HG02642 (cell line): ENCODE results near the gene CACNA1H.

Experiments
- ATAC-seq: cut with Tn5 transposase; IDR thresholded peaks from one replicate; pipeline ENCODE4 v1.9.1; 2021; ENCODE audit warnings: mild to moderate bottlenecking; ENCODE audit not compliant: unreplicated experiment, poor library complexity

The CACNA1H gene

DNA sequence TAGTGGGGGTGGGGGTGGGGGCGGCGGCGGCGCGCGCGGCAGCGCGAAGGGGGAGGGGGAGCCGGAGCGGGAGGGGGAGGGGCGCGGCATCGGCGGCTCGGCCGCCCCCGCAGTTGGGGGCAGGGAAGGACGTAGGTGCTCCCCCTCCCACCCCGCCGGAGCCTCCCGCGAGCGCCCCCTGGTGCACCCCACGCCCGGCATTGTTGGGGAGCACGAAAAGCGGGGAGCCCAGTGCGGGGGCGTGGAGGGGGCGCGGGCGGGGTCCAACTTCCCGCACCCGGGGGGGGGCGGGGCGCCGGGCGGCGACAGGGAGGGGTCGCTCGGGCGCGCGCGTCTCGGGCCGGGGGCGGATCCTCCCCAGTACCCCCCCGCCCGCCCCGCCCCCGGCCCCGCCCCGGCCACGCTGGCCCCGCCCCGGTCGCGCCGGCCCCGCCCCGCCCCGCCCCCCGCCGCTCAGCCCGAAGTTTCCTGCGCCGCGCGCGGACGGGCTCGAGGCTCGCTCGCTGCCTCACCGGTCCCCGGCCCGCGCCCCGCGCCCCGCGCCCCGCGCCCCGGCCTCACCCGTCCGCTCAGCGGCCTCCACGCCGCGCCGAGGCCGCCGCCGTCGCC lies at the start of gene CACNA1H:
Gene CACNA1H (plus strand): TSS at position 456 of the 609 bp plus-strand sequence. CDS start 632 bp downstream, outside the sequence.
- no peak for ATAC-seq

DNA sequence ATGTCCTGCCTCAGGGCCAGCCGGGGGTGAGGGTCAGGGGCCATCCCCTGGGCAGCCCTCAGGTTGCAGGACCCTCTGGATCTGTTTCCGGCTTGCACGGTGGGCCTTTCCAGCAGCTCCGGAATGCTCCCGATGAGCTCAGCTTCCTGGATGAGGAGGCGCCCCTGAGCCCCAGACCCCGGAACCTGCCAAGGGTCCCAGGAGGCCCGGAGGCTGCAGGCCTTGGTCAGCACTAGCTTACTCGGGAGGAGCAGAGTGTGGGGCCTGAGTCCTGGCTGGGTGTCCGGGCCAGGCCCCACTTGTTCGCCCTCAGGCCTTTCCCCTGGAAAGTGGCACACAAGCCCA lies 49.3 kb upstream of the CACNA1H start:
- no peak for ATAC-seq

DNA sequence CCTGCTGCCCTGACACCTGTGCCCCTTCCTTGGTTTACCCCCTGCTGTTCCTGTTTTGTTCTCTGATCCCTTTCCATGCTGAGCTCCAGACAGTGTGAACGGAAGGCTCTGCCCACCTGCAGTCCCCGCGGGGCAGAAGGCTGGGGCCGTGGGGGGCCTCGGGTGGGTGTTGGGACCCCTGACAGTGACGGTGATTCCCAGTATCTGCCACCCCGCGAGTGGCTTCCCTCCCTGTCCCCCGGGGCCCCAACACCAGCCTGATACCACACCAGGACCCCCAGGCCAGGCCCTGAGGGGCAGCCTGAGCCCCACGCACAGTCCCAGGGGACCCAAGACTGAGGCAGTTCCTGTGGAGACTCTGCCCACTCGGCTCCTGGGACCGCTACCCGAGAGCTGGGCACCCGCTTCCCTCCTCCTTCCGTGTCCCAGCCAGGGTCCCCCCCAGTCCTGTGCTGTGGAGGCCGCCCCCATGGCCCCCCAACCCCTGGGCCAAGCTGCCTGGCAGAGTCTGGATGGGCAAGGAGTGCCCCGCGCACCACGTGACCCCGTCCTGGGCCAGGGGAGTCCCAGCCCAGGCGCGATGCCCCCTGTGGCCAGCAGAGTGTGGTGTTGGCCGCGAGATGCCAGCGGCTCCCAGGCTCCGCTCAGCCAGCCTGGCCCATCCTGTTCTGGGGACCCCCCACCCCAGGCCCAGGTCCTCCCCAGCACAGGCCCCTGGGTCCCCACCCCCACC lies 46.9 kb upstream of the CACNA1H start:
- no peak for ATAC-seq

DNA sequence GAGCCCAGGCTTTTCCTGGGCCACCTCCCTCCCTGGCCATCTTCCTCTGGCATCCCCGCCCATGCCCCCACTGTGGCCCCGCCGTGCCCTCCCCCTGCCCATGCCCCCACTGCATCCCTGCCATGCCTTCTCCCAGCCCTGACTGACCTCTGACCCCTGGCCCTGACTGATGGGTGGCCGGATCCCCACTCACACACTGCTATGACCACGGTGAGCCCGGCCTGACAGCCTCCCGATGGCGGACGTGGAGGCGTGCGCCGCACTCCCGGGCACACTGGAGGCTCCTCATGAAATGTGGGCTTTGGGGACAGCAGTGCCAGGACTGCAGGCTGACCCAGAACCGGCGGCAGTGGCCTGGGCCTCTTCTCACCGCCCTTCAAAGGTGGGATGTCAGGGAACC lies 46.2 kb upstream of the CACNA1H start:
- ATAC-seq: no peak

DNA sequence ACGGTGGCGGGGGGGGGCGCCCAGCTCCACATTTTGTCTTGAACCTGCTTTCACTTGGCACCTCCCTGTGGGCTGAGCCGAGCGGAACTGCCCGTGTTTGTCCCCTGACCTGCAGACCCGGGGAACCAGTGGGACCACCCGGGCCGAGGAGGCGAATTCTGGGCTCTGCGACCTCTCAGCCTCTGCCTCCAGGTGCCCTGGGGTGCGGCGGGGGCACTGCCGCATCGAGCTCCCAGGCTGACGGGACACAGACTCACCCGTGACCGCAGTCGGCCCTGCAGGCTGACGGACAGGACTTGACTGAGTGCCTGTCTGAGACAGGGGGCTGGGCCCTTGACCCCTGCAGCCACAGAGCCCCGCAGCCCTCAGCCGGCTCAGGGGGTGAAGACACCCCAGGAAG lies 45.8 kb upstream of the CACNA1H start:
- ATAC-seq: no peak

DNA sequence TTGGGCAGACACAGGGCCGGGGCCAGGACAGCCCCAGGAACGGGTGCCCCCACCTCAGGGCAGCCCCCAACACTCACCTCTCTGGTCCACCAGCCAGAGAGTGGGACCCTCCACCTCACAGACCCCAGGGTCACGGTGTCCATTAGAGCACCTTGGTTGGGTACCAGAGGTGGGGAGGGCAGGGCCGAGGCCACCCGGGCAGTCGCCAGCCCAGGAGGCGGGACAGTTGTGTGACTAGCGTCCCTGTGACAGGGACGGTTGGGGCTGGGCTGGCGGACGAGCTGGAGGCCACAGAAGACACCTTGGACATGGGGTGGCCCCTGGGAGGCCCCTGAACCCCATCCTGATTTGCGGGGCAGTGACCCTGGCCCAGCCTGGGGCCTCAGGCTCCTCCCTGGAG lies 45.2 kb upstream of the CACNA1H start:
- no peak for ATAC-seq

DNA sequence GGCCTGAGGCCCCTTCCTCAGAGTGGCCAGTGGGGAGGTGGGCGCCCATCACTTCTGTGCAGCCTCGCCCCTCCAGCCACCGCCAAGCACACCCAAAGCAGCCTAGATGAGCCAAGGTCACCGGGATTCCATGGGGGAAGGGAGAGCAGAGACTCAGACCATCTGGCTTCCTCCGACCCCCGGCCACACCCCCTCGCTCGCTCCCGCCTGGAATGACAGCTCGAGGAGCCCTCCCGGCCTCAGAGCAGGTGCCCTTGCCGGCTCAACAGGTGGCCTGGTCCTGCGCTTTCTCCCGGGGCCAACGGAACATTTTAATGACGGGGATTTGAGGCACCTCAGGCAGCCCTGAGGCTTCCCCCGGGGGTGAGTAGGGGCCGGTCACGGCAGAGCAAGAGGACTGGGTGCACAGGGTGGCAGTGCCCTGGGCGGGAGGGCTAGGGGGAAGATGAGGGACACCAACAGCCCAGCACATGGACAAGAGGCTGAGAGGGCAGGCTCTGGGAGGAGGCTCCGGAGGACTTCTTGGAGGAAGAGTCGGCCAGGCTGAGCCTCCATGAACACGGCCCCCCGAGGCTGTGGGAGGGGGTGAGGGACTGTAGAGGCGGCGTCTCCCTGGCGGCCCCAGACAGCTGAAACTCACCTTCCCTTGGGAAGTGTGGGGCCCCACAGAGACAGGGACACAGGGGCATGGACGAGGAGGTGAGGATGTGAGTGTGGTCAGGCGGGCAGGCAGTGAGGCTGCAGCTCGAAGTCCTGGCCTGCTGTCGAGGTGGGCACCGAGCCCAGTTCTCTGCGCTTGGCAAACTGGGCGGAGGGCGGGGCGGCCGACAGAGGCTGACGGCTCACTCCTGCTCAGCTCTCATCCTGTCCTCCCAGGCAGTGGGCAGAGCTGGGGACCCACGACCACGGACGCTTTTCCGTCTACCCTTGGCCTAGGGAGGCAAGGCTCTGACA lies 44.3 kb upstream of the CACNA1H start:
- no peak for ATAC-seq

DNA sequence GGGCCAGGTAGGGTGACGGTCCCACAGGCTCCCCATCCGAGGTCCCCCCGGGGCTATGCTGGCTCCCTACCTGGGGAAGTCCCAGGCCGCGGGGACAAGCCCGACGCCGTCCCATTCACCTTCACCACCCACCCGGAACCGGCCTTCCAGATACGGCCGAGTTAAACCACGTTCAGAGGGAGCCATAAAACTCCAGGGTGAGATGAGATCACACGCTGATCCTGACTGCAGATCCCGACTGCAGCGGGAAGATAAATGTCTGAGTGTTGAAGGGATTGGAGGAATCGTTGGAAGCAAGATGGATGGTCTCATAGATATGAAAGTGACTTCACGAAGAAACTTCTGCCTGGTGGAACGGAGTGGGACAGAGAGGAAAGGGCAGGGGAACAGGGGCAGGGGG lies 43.3 kb upstream of the CACNA1H start:
- no peak for ATAC-seq

DNA sequence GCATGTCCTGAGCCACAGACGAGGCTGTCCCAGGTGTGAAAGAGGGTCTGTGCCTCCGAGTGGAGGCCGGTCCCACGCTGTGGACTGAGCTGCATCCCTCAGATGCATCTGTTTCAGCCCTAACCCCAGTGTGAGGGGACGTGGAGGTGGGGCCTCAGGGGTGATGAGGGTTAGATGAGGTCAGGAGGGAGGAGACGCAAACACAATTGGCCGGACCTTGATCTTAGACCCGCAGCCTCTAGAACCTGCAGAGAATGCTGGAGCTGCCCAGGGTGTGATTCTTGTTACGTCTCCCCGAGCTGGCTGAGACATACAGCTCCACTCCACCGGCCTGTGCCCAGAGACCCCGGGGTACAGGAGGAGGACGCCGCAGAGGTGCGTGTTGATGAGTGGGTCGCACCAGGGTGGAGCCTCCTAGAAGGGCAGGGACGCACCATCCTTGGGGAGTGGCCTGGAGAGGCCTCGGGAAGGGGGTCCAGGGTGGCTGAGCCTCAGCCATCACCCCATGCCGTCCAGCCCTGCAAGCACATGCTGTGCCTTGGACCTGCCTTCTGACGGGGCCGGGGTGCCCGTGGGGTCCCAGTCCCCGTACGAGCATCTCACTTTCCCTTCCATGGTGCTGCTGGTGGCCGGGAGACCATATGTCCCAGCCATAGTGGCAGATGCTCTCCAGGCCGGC lies 40.3 kb upstream of the CACNA1H start:
- no peak for ATAC-seq

DNA sequence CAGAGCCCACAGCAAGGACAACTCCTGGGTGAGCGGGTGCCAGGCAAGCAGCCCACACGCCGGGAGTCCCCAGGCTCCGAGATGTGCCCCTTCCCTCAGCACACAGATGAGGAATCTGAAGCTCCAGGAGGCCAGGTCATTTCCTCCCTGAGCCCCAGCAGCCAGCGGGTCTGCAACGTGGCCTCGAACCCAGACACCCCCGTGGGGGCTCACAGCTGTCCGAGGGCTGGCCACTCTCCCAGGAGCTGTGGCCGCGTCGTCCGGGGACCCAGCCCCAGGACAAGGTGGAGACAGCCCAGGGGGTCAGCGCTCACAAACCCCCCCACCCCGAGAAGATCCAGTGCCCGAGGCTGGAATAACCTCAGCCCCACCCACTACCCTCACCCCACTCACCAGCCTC lies 39.4 kb upstream of the CACNA1H start:
- no peak for ATAC-seq

DNA sequence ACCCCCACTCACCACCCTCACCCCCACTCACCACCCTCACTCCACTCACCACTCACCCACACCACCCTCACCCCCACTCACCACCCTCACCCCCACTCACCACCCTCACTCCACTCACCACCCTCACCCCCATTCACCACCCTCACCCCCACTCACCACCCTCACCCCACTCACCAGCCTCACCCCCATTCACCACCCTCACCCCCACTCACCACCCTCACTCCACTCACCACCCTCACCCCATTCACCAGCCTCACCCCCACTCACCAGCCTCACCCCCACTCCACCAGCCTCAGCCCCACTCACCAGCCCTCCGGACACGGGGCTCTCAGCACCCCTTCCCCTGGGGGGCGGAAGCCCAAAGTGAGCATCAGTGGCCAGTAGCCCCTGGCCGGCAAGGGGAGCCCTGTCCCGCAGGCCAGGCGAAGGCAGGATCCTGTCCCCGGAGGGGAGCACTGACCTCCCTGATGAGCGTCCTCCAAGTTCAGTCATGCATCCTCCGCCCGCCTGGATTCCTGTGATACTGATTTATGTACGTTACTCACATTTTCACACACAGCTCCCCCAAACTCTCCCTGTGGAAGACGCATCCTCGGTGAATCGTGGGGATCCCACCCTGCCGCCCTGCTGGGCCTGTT lies 38.9 kb upstream of the CACNA1H start:
- ATAC-seq: no peak

DNA sequence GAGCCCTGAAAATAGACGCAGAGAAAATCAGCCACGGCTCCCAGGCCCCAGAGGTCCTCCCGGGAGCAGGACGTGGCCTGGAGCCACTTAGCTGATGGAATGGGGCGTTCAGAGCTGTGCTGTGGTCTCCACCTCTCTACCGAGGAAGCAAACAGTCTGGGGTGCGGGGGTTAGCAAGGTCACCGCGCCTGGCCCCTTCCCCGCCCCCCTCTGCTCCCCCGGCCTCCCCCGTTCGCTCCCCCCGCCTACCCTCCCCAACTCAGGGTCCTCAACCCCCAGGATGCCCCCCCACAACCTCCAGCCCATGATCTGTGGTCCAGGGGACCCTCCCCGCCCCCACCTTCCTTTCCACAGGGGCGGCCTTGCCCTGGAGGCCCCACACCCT lies 36.2 kb upstream of the CACNA1H start:
- ATAC-seq: no peak

DNA sequence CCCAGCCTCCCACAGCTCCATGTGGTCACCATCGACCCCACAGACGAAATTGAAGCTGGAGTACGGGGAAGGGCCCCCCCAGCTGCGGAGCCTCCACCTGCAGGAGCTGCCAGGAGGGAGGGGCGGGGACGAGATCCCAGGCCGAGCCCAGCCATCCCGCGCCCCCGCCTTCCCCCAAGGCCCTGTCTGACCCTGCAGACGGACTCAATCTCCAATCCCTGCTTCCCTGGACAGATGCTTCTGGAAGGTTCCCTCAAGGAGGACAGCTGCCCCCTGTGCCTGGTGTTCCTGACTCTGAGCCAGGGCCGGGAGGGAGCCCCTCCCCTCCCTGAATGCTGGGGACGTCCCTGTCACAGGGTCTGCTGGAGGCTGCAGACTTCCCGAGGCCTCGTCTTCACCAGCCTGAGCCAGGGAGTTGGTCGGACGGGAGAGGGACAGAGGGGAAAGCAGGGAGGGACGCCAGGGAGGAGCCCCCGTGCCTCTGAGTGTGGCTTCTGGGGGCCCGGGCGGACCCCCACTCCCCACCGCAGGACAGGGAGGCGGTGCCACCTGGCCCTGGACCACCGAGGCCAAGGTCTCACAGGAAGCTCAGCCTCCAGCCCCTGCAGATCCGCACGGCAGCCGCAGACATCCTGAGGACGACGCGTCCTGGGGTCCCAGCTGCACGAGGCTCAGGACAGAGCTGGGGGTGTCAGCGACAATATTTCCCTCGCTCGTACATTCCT lies 35.6 kb upstream of the CACNA1H start:
- no peak for ATAC-seq

DNA sequence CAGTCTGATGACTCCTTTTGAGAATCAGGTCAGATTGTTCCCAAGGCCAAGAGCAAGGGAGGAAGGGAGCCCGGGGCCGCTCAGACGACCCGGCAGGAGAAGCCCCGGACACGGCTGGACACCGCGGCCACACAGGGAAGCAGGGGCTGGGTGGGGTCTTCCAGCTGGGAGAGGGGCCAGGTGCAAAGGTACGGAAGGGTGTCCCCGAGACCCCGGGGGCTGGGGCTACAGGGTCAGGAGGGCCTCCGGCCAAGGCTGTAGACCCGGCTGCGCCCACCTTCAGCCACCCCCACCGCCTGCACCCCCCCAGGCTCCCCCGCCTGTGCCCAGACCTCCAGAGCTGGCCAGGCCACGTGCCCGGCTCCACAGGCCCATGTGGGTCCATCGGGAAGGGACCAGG lies 35.0 kb upstream of the CACNA1H start:
- no peak for ATAC-seq

DNA sequence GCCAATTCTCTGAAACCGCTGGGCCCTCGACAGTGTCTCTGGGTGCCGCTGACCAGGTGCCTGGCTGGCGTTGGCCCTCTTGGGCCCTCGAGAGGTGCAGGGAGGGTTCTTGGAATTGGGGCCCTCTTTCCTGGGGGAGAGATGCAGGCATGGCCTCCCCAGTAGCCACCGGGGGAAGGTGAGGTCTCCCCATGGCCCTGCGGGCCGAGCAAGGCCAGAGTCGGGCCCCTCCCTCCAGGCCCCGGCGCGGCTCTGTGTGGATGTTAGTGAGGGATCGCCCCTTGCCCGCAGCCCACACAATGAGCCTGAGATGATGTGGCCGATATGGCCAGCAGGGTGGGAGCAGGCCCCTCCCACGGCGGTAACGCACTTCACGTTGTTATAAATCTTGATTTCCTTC lies 33.8 kb upstream of the CACNA1H start:
- ATAC-seq: no peak

DNA sequence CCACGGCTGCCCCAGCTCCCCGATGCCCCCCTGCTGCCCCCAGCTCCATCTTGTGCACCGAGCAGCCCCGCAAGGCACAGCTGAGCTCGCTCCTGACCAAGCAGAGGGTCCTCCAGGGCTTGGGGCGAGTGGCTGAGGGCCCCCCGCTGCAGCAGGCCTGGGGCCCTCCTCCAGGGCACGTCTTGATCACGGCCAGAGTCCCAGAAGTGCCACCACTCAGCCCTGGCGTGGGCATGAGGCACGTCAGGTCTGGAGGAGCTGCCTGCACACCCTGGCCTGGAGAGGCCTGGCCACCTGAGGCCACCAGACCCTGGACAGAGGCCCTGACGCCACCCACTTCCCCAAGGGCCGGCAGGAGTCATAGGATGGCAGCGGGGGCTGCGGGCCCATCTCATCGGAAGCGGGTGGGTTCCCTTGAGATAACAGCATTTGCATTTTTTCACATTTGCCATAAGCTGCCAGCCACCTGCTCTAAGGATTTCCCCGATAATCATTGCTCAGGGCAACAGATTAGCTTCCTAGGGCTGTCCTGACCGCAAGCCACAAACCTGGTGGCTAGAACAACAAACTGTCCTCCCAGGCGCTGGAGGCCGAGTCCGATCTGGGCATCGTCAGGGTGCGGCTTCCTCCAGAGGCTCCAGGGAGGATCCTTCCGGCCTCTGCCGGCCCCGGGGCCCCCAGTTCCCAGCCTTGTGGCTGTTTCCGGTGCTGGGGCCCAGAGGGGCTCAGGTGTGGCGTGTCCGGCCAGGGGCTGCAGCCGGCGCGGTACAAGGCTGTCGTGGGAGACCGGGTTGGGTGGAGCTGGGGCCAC lies 32.9 kb upstream of the CACNA1H start:
- ATAC-seq: no peak

DNA sequence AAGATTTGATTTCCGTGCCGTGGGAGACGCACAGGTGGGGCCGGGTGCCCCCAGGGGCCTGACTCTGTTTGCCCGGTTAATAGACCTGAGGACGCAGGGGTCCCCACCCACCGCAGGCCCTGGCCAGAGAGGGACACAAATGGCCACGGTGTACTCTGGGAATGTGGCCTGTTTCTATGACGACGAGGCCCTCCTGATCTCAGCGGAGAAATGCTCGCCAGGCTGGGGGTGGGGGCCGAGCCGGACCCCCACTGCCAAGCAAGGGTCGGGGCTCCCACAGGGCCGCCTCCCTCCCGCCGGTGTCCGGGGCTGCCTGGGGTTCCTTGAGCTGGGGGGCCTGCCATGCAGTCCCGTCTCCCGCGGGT lies 32.3 kb upstream of the CACNA1H start:
- no peak for ATAC-seq

DNA sequence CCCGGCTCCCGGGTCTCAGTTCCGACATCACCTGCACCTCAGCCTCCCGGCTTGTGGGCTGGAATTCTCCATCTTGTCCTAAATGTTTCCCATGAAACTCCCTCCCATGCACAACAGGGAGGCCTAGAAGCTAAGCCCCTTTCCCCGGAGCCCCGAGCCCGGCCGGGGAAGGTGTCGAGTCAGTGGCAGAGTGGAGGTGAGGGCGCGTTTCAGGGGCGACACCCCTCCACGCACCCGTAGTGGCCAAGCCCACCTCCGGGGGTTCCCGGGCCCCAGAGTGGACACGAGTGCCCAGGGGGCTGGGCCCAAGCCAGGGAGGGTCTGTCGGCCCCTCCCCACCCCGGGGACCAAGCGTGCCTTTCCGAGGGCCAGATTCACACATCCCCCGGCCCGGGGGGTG lies 31.9 kb upstream of the CACNA1H start:
- no peak for ATAC-seq
